H9 (cell line): ENCODE results near the gene LRRFIP2. TPM values are rescaled to one million over a fixed set of nuclear protein-coding genes. Genes with fewer than 3 reads are reported as not detected.
"Not testable (repeated sequence)": the region's sequence is repeated elsewhere in the genome, so short reads cannot be mapped to it uniquely, and the experiment has no call there.

Experiments used
- DNase-seq: peaks from one replicate; pipeline ENCODE4 v3.0.0-alpha.2; 2017
- H2AFZ ChIP-seq: one replicate; pipeline ENCODE4 v1.6.1; 2013; ENCODE audit warnings: mild to moderate bottlenecking, low read length, control low read depth, moderate library complexity
- H2AK5ac ChIP-seq: 2 replicates; pipeline ENCODE4 v1.6.1; 2013; ENCODE audit warnings: low read length, control low read depth, mixed read lengths; ENCODE audit not compliant: insufficient read length
- H2BK120ac ChIP-seq: one replicate; pipeline ENCODE4 v1.6.1; 2013; ENCODE audit warnings: low read depth, mild to moderate bottlenecking, low read length, control low read depth, inconsistent platforms; ENCODE audit not compliant: poor library complexity, severe bottlenecking
- H2BK12ac ChIP-seq: 2 replicates; pipeline ENCODE4 v1.6.1; 2013; ENCODE audit warnings: low read length, control low read depth, mixed read lengths, low read depth; ENCODE audit not compliant: insufficient read length
- H2BK15ac ChIP-seq: 2 replicates; pipeline ENCODE4 v1.6.1; 2013; ENCODE audit warnings: low read depth, low read length, control low read depth
- H2BK20ac ChIP-seq: one replicate; pipeline ENCODE4 v1.6.1; 2013; ENCODE audit warnings: low read depth, mild to moderate bottlenecking, low read length, control low read depth, inconsistent platforms; ENCODE audit not compliant: poor library complexity, severe bottlenecking
- H2BK5ac ChIP-seq: 2 replicates; pipeline ENCODE4 v1.6.1; 2013; ENCODE audit warnings: low read length, control low read depth, mixed read lengths; ENCODE audit not compliant: insufficient read length
- H3K14ac ChIP-seq: 2 replicates; pipeline ENCODE4 v1.6.1; 2013; ENCODE audit warnings: low read length, control low read depth; ENCODE audit not compliant: insufficient read depth
- H3K18ac ChIP-seq: 2 replicates; pipeline ENCODE4 v1.6.1; 2013; ENCODE audit warnings: low read depth, mild to moderate bottlenecking, mixed read lengths, low read length, control low read depth; ENCODE audit not compliant: insufficient read length
- H3K23ac ChIP-seq: 2 replicates; pipeline ENCODE4 v1.6.1; 2013; ENCODE audit warnings: low read length, control low read depth, mixed read lengths, low read depth; ENCODE audit not compliant: insufficient read length
- H3K23me2 ChIP-seq: 2 replicates; pipeline ENCODE4 v1.6.1; 2013; ENCODE audit warnings: low read depth, mild to moderate bottlenecking, mixed read lengths, low read length, control low read depth; ENCODE audit not compliant: insufficient read length, poor library complexity, severe bottlenecking
- H3K27ac ChIP-seq: 2 replicates; pipeline ENCODE4 v1.5.1; 2013; ENCODE audit warnings: low read length, control low read depth, mixed read lengths, low read depth; ENCODE audit not compliant: insufficient read length
- H3K27me3 ChIP-seq: 2 replicates; pipeline ENCODE4 v1.6.1; 2013; ENCODE audit warnings: low read length, control low read depth, inconsistent platforms; ENCODE audit not compliant: insufficient read depth
- H3K4ac ChIP-seq: 2 replicates; pipeline ENCODE4 v1.6.1; 2013; ENCODE audit warnings: low read depth, mild to moderate bottlenecking, control low read depth, inconsistent platforms, low read length, moderate library complexity
- H3K4me1 ChIP-seq: 2 replicates; pipeline ENCODE4 v1.6.1; 2013; ENCODE audit warnings: low read length, control low read depth, inconsistent platforms; ENCODE audit not compliant: insufficient read depth
- H3K4me2 ChIP-seq: 2 replicates; pipeline ENCODE4 v1.6.1; 2013; ENCODE audit warnings: low read length, control low read depth, mixed read lengths; ENCODE audit not compliant: insufficient read length, insufficient read depth
- H3K56ac ChIP-seq: 2 replicates; pipeline ENCODE4 v1.6.1; 2013; ENCODE audit warnings: low read depth, mild to moderate bottlenecking, mixed read lengths, low read length, control low read depth; ENCODE audit not compliant: insufficient read length
- H3K79me1 ChIP-seq: 2 replicates; pipeline ENCODE4 v1.6.1; 2013; ENCODE audit warnings: low read depth, mild to moderate bottlenecking, moderate library complexity, low read length, control low read depth, inconsistent platforms; ENCODE audit not compliant: insufficient read depth, poor library complexity, severe bottlenecking
- H3K79me2 ChIP-seq: 2 replicates; pipeline ENCODE4 v1.6.1; 2013; ENCODE audit warnings: low read length, control low read depth, inconsistent platforms; ENCODE audit not compliant: insufficient read depth
- H3K9ac ChIP-seq: 2 replicates; pipeline ENCODE4 v1.6.1; 2013; ENCODE audit warnings: low read length, control low read depth, mixed read lengths; ENCODE audit not compliant: insufficient read length; ENCODE audit errors: extremely low read depth
- H3K9me3 ChIP-seq: one replicate; pipeline ENCODE4 v1.6.1; 2013; ENCODE audit warnings: low read depth, low read length, inconsistent platforms; ENCODE audit not compliant: control insufficient read depth
- H3T11ph ChIP-seq: one replicate; pipeline ENCODE4 v1.6.1; 2013; ENCODE audit warnings: mild to moderate bottlenecking, low read length, control low read depth, inconsistent platforms
- H4K20me1 ChIP-seq: one replicate; pipeline ENCODE4 v1.6.1; 2013; ENCODE audit not compliant: control insufficient read depth, insufficient read length, insufficient read depth
- H4K5ac ChIP-seq: 2 replicates; pipeline ENCODE4 v1.6.1; 2013; ENCODE audit warnings: low read depth, mild to moderate bottlenecking, mixed read lengths, low read length, control low read depth; ENCODE audit not compliant: insufficient read length
- H4K8ac ChIP-seq: replicated peaks from 2 replicates; pipeline ENCODE4 v1.6.1; 2013; ENCODE audit warnings: low read length, control low read depth, mixed read lengths, low read depth; ENCODE audit not compliant: insufficient read length
- H4K91ac ChIP-seq: 2 replicates; pipeline ENCODE4 v1.6.1; 2013; ENCODE audit warnings: low read depth, mild to moderate bottlenecking, moderate library complexity, mixed read lengths, low read length, control low read depth; ENCODE audit not compliant: insufficient read length
- H3K27ac Mint-ChIP-seq, 3 experiments: 2 replicates in 2 of 3; 3 replicates in 1 of 3; pipeline ENCODE4 v1.8.0; 2020 to 2021; ENCODE audit warnings: mixed read lengths in 3 of 3, mild to moderate bottlenecking in 1 of 3, moderate library complexity in 1 of 3
- H3K27me3 Mint-ChIP-seq: 2 replicates; pipeline ENCODE4 v1.8.0; 2021; ENCODE audit warnings: low read depth, mild to moderate bottlenecking, moderate library complexity, mixed read lengths
- H3K36me3 Mint-ChIP-seq, 3 experiments: 2 replicates in 2 of 3; 3 replicates in 1 of 3; pipeline ENCODE4 v1.8.0; 2020 to 2021; ENCODE audit warnings: low read depth in 3 of 3, mixed read lengths in 3 of 3; ENCODE audit not compliant: insufficient read depth in 1 of 3
- H3K4me1 Mint-ChIP-seq, 2 experiments: 2 replicates each; pipeline ENCODE4 v1.8.0; 2020; ENCODE audit warnings: mixed read lengths in 2 of 2
- H3K4me3 Mint-ChIP-seq, 2 experiments: 2 replicates in 1 of 2; 3 replicates in 1 of 2; pipeline ENCODE4 v1.8.0; 2020 to 2021; ENCODE audit warnings: mild to moderate bottlenecking in 2 of 2, mixed read lengths in 2 of 2, moderate library complexity in 1 of 2
- H3K9me3 Mint-ChIP-seq, 2 experiments: 2 replicates in 1 of 2; 3 replicates in 1 of 2; pipeline ENCODE4 v1.8.0; 2020; ENCODE audit warnings: mild to moderate bottlenecking in 2 of 2, mixed read lengths in 2 of 2, moderate library complexity in 1 of 2
- CTCF ChIP-seq: fragments of 200-600 bp; sonication (generic); conservative IDR thresholded peaks from 3 replicates; pipeline ENCODE4 v1.8.0; 2021; ENCODE audit warnings: antibody characterized with exemption, mild to moderate bottlenecking
- WGBS: extraction: QIAGEN DNeasy Blood & Tissue Kit; methylation state at CpG from one replicate; pipeline ENCODE4 v1.1.7; 2013; ENCODE audit warnings: missing lambda C conversion rate, low lambda C conversion rate, mixed read lengths; ENCODE audit not compliant: insufficient read length; ENCODE audit errors: extremely low coverage; 5-methylcytosine and 5-hydroxymethylcytosine counted together
- total RNA-seq: library from RNA; stranded (reverse); gene quantifications from 2 replicates; pipeline ENCODE4 v1.2.1, GENCODE V29; 2021

The LRRFIP2 gene
- total RNA-seq, 1 experiment from 2014 or later: 30.7 TPM

GRCh38 chr3:37210230-37210629 lies 35.8 kb upstream of the LRRFIP2 start:
- Histone ChIP-seq H3K79me1 (no peaks in the 10 kb centered on the region), H3K27me3 (no peaks in the 10 kb centered on the region), H2AFZ (no peak overlapping the region), H3K56ac (no peak overlapping the region), H2BK120ac (no peak overlapping the region), H3K79me2 (no peaks in the 10 kb centered on the region), H3K9ac (no peak overlapping the region), H3K23ac (no peak overlapping the region), H2BK15ac (no peak overlapping the region), H4K91ac (no peak overlapping the region), H4K5ac (no peak overlapping the region), H3K27ac (no peak overlapping the region), H4K8ac (no peak overlapping the region), H3T11ph (no peak overlapping the region), H3K9me3 (no peaks in the 10 kb centered on the region), H3K14ac (no peak overlapping the region), H2AK5ac (no peak overlapping the region), H3K23me2 (no peaks in the 10 kb centered on the region), H2BK20ac (no peak overlapping the region), H4K20me1 (no peaks in the 10 kb centered on the region), H2BK12ac (no peak overlapping the region), H3K18ac (no peak overlapping the region), H2BK5ac (no peak overlapping the region), H3K4me1 (no peaks in the 10 kb centered on the region), H3K4me2 (no peak overlapping the region), H3K4ac (no peak overlapping the region)
- no peak for TF ChIP-seq CTCF
- peaks cover 0 to 7% of the 10 kb centered on the region in 2 experiments; a peak in 4 of 5 replicates for H3K9me3 Mint-ChIP-seq
- no peak overlapping the region for H3K4me3 Mint-ChIP-seq
- no peak for DNase-seq
- H3K36me3 Mint-ChIP-seq: peaks cover 0 to 5% (median 0%) of the 10 kb centered on the region in 3 experiments; a peak in 1 of 7 replicates
- H3K4me1 Mint-ChIP-seq: no peaks in the 10 kb centered on the region
- no CpG with 5 or more reads among the region's 4 CpGs for WGBS
- peaks cover 2% of the 10 kb centered on the region; the same call in 1 of the 2 replicates for H3K27me3 Mint-ChIP-seq
- H3K27ac Mint-ChIP-seq: no peak overlapping the region

GRCh38 chr3:37208576-37208975 lies 34.2 kb upstream of the LRRFIP2 start:
- H4K20me1 ChIP-seq, H3K27ac ChIP-seq, H3K79me1 ChIP-seq, H3T11ph ChIP-seq, H3K27ac Mint-ChIP-seq, H2BK120ac ChIP-seq, H4K91ac ChIP-seq, H3K14ac ChIP-seq, H4K8ac ChIP-seq, H3K4ac ChIP-seq, H4K5ac ChIP-seq, H3K36me3 Mint-ChIP-seq, H3K27me3 ChIP-seq, H3K27me3 Mint-ChIP-seq, H3K4me3 Mint-ChIP-seq, H3K23ac ChIP-seq, H2BK15ac ChIP-seq, DNase-seq, H3K4me1 ChIP-seq, H2BK12ac ChIP-seq, H3K56ac ChIP-seq, H3K9ac ChIP-seq, H3K79me2 ChIP-seq, H2AK5ac ChIP-seq, H2BK20ac ChIP-seq, H3K4me1 Mint-ChIP-seq, H3K4me2 ChIP-seq, H2AFZ ChIP-seq, H2BK5ac ChIP-seq, H3K18ac ChIP-seq, H3K9me3 ChIP-seq, H3K23me2 ChIP-seq: not testable (repeated sequence)
- WGBS: no CpG with 5 or more reads among the region's 3 CpGs
- H3K9me3 Mint-ChIP-seq: peaks cover 0 to 10% of the 10 kb centered on the region in 2 experiments
